NCI-H2227 treated with DMSO at 0.1 percent for 48 hours (cell line): ENCODE data around the gene COLEC11.
"Not testable (repeated sequence)": the region's sequence is repeated elsewhere in the genome, so short reads cannot be mapped to it uniquely, and the experiment has no call there.

Source experiments
- DNase-seq: peaks from one replicate; lab custom pipeline; 2025; lab: John Stamatoyannopoulos, UW

The COLEC11 gene

GRCh38 chr2:3594493-3595281, at the start of gene COLEC11:
Gene COLEC11 (plus strand): TSS chr2:3595112. CDS start chr2:3604341, 9,229 bp downstream.
- no peak for DNase-seq

- no peak for DNase-seq
Observed at GRCh38 chr2:3545788-3546478, 49.0 kb upstream of the COLEC11 start.

DNA sequence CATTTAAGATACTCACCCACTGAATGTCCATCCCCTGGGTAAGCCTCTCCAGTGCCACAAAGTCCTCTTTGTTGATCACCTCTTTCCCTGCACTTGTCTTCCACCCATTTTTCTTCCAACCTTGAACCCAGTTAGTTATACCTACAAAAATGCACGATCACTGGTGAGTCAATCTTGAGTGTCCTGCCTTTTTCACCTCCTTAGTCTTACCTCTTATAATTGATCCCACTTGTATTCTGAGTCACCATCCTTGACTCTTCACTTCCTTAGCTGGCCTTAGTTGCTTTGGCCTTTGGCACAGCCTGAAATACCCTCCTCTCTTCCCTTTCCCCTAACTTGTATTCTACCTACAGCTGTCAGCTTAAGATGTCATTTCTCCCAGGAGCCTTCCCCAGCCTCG, 47.0 kb upstream of the COLEC11 start:
- no peak for DNase-seq

GRCh38 chr2:3553946-3554345, 41.0 kb upstream of the COLEC11 start:
- DNase-seq: no peak

GRCh38 chr2:3557639-3558204, 37.2 kb upstream of the COLEC11 start:
- no peak for DNase-seq

DNA sequence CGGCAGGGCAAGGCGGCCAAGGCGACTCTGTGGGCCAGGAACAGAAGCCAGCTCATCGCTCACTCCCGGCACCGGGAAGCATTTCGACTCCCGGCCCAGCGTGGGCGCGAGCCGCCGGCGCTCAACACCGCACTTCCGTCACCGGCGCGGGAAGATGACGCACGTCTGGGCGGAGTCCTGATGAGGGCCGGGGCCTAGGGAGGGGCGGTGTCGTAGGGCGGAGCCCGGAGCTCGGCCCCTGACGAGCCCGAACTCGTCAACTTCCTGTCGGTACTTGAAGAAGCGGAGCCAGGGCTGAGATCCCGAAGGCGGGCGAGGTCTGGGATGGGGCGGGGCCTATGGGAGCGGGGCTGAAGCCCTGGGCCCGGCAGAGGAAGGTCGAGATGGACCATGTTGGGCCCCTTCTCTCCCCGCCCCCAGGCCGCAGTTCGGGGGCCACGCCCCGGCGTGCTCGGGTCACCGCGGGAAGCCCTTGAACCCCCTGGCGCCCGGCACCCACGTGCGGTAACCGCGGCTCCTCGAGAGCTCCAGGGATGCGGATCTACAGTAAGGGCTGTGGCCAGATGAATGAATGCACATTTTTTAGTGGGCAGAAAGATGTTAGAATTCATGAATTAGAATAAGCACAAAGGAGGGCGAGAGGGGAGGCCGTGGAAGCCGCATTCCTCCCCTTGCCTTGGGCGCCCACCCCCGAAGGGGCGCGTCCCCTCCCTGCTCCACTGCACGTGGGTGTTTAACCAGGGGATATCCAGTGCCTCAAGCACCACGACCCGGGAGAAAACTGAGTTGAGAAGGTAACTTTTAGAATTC, 36.5 kb upstream of the COLEC11 start, which contains the start of gene RNASEH1:
RNASEH1 (minus strand) TSS at position 129 of the 810 bp plus-strand sequence; CDS start at position 56, 73 bp downstream.
- peak; percentile 93 for DNase-seq

GRCh38 chr2:3563521-3563976, 31.4 kb upstream of the COLEC11 start:
- DNase-seq: no peak

DNA sequence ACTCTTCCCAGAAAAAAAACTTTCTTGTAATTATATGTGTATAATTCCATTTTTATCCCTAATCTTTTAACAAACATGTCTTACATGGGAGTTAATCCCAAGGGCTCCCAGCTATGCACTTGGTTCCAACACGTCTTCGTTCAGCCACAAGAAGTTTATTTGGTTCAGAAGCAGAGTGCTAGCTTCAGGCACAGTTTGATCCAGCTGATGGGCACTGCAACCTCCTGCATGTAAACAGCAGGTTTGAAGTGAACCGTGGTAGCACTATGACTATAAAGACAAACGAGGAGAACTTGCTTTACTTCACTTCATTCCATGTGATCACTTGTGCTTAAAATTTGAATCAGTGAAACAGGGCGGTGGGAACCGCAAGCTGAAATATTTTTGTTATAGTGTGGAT, 29.8 kb upstream of the COLEC11 start:
- no peak for DNase-seq

- DNase-seq: no peak
Observed at GRCh38 chr2:3566806-3567205, 28.1 kb upstream of the COLEC11 start.

- not testable (repeated sequence) for DNase-seq
Observed at GRCh38 chr2:3569656-3570055, 25.3 kb upstream of the COLEC11 start.

- DNase-seq: no peak
Observed at GRCh38 chr2:3571284-3571683, 23.6 kb upstream of the COLEC11 start.

GRCh38 chr2:3572620-3573019, 22.3 kb upstream of the COLEC11 start:
- no peak for DNase-seq

DNA sequence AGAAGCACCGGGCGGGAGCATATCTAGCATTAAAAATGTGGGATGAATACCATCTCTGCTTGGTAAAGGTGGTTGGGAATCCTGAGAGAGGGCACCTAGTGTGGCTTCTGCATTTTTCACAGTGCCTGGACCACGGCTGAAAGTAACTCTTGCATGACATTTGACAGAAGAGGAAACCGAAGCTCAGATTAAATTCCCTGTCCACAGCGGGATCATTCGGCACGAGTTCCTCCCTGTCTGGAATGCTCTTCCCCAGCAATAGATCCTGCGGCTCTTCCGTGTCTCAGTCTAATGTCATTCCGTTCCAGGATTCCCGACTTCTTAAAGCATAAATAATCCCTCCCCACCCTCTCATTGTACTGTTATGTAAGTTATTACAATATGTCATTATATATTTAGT, 20.8 kb upstream of the COLEC11 start:
- no peak for DNase-seq

GRCh38 chr2:3575534-3576262, 19.2 kb upstream of the COLEC11 start:
- no peak for DNase-seq

GRCh38 chr2:3576263-3576630, 18.7 kb upstream of the COLEC11 start:
- not testable (repeated sequence) for DNase-seq

DNA sequence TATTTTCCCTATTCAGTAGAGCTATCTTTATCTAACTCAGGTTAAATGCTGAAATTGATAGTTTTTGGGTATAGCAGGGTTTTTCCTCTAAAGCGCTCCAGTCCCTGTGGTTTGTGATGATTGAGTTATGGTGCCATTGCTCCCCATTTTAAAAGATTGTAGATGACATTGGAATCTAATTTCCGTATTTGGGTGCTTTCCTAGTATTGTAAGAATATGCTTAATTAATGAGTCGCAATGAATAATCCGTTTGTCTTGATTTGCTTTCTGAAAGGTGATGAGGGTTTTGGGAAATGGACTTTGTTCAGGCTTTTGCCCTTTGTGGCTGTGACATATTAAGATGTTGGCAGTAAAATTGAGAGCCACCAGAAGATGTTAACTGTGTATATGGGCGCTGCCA, 15.9 kb upstream of the COLEC11 start:
- no peak for DNase-seq

GRCh38 chr2:3580449-3580848, 14.5 kb upstream of the COLEC11 start:
- no peak for DNase-seq

DNA sequence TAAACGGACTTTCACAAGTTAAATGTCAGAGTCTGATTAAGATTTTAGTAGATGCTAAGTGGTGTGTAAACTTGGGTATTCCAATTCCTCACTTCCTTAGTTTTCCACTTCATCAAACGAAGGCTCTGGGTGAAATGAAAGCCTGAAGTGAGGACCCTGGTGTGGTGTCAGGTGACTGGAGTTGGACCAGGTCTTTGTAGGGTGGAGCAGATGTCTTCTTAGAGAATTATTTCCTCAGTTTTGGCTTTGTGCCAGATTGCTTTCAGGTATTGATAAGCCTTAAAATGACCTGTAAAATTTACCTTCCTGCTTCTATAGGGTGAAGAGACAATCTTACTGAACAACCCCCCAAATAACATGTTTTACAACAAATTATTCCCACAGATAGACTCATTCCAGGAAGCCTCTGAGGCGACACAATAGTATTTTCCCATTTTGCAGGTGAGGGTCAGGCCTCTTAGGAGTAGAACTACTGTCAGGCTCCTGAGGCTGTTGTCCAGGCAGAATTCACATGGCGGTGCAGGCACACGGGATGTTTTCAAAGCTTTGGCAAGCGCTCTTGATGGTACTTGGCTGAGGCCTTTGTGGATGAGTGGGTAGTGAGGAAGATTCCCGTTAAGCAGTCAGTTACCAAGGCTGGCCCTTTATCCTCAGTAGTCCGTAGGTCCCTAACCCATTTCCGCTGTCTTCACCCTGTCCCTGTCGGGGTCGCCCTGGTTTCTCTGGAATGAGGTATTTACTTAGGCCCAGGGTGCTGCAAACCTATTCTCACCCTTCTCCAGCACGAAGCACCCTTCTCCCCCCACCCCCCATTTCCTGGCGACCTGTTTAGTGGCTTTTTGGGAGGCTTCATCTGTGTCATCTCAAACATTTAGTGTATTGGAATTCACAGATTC, 13.3 kb upstream of the COLEC11 start:
- no peak for DNase-seq

GRCh38 chr2:3584076-3584475, 10.8 kb upstream of the COLEC11 start:
- peak; percentile 11 for DNase-seq

- DNase-seq: no peak
Observed at GRCh38 chr2:3584608-3585260, 10.2 kb upstream of the COLEC11 start.
